Measurements from ENCODE around the gene SSBP2.

The SSBP2 gene

GRCh38 chr5:81575924-81576323 lies 175.0 kb downstream of the SSBP2 start:
- no peak for DNase-seq

DNA sequence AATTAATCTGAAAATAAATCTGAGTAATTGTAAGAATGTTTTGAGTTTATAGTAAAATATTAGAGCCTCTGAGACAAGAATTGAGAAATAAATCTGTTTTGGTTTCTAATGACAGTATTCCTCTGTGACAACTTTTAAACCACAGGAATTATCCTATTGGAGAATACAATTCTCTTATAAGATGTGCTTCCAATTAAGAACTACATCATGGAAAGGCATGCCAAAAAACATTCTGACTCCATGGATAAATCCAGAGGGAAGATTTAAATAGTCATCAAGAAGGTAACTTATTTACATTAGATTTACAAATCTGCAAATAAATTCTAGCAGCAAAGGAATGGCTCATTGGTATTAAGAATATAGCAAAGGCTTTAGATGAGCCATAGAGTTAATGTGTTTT lies 178.7 kb downstream of the SSBP2 start:
- DNase-seq = no peak

- no peak for DNase-seq
These were observed 192.7 kb downstream of the SSBP2 start for GRCh38 chr5:81558188-81558587.

- DNase-seq = no peak
These were observed 194.1 kb downstream of the SSBP2 start for GRCh38 chr5:81556809-81557208.

- DNase-seq = no peak
These were observed 195.0 kb downstream of the SSBP2 start for GRCh38 chr5:81555865-81556264.

DNA sequence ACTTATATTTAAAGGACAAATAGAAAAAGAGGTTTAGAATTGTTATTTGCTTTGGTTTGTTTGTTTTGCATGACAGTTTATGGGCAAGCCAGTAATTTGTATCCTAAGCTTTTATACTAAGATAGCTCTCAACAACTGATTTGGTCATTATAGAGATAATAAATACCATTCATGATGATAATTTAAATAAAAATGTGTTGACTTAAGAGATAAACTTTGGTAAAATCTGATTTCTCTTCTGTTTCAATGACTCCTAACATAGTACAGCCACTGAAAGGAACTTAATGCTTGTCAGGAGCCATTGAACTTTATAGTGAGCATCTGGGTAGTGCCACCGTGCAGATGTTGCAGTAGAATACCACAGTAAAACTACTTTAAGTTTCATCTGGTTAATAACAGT lies 196.2 kb downstream of the SSBP2 start:
- DNase-seq = no peak

- DNase-seq = no peak
These were observed 197.2 kb downstream of the SSBP2 start for GRCh38 chr5:81553567-81554212.

DNA sequence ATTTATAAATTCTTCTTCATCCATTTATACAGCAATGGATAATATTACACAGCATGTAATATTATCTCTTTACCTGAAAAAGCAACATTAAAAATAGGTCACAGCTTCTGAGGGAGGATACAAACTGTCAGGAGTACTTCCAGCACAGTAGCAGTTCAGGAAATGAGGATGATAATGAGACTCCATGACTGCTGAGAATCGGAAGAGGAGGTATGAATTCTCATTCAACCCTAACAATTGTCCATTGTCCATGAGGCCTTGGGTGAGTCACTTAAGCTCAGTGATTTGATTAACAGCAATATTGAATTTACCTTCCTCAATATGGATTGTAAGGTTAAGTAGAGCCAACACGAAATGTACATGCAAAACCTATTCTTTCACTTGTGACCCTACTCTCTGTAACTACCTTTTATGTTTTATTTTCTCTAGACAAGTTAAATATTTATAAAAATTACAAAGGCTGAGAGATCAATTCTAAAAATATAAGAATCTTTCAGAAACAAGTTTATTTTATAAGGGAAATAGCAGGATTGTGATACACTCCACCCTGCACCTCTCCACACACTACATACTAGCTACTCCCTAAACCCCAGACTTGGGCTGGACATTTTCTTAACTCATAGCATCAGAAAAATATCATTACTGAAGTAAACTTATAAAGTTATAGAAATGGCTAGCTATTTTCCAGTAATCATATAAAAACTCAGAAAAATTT lies 197.9 kb downstream of the SSBP2 start:
- no peak for DNase-seq

DNA sequence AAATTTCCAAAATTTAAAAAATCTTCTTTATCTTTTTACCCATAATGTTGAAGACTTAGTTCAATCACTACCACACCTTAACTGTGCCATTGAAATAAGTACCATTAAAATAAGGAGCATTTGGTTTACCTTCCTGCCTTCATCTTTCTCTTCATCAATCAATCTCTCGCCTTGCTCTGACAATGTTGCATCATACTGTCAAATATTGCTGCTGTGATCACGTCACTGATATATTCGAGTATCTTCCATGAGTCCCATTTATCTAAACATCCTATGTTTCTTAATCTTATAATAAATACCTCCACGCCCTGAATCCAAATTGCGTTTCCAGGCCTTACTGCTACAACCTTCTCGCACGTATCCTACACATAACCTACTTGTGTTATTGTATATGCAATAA lies 201.8 kb downstream of the SSBP2 start:
- no peak for DNase-seq

- DNase-seq = no peak
These were observed 203.9 kb downstream of the SSBP2 start for GRCh38 chr5:81547001-81547400.

- DNase-seq = no peak
These were observed 205.0 kb downstream of the SSBP2 start for GRCh38 chr5:81545911-81546310.

DNA sequence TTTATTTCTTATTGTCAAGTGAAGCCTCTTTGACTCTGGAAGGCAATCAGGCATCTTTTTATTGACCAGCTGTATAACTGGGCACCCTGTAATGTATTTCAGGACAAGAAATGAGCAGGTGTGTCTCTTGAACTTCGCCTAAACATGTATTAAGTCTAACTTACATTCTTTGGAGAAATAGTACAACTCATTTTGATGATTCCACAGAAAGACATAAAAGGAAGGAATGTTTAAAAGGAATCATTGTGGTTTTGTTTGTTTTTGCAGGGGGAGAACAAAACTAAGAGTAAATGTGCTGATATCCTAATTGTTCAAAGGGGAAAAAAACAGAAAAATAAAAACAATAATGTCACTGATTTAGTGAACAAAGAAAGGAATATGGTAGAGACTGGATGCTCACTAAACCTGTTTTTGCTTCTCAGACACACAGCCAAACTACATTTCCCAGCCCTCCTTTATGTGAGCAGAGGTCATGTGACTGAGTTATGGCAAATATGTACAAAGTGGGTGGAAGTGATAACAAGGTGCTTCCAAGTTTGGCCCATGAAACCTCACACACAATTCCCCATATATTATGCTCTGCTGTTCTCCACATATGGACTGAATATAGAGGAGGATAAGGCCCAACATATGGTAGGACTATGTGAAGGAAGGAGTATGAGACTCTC lies 206.4 kb downstream of the SSBP2 start:
- no peak for DNase-seq

- no peak for DNase-seq
These were observed 208.7 kb downstream of the SSBP2 start for GRCh38 chr5:81542242-81542641.

- no peak for DNase-seq
These were observed 212.9 kb downstream of the SSBP2 start for GRCh38 chr5:81537905-81538547.

DNA sequence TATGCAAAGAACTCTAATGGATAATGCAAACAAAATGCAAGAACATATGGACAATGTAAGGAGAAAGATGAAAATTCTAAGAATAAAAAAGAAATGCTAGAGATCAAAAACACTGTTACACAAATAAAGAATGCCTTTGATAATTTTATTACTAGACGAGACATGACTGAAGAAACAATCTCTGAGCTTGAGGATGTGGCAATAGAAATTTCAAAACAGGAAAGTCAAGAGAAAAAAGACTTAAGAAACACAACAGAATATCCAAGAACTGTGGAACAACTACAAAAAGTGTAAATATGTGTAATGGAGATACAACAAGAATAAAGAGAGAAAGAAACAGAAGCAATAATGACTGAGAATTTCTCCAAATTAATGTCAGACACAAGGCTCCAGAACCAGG lies 216.5 kb downstream of the SSBP2 start:
- peak; percentile 40 for DNase-seq

GRCh38 chr5:81533629-81534405 lies 217.1 kb downstream of the SSBP2 start:
- peak; percentile 4 for DNase-seq

GRCh38 chr5:81530919-81531318 lies 220.0 kb downstream of the SSBP2 start:
- DNase-seq = no peak

DNA sequence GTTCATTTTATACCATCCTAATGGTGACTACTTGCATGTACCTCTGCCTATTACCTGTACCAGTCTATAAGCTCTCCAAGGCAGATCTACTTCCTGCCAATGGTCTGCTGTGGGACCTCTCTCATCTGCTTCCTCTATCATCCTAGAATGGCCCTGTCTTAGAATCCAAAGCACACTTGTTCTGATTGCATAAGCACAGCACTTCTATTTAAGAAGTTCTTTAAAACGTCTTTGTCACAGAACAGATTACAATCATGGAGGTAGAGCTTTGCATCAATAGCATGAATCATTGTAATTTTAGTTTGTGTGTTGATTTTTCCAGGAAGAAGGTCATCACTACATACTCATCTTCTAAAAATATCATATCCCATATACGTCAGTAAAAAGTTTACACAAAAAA lies 225.2 kb downstream of the SSBP2 start:
- peak; percentile 64 for DNase-seq

- DNase-seq = no peak
These were observed 226.9 kb downstream of the SSBP2 start for GRCh38 chr5:81524015-81524414.

DNA sequence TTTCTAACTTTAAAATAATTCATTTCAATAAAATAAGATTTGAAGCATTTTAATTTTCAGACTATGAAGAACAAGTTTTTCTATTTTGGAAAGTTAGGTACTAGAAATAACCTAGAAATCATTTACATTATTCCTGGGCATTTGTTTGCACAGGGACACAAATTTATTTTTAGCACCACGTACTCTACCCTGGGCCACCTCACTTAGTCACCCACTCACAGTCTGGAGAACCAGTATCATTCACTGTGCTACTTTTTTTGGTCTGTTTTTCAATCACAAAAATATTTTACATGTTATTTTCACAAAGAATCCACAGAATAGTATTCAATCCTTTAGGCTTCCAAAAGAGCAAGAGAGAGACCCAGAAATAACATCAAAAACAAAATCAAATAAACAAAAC lies 228.3 kb downstream of the SSBP2 start:
- no peak for DNase-seq

- DNase-seq = no peak
These were observed 230.1 kb downstream of the SSBP2 start for GRCh38 chr5:81520769-81521168.

GRCh38 chr5:81519217-81519905 lies 231.5 kb downstream of the SSBP2 start:
- no peak for DNase-seq
